HUES48 (cell line): ENCODE measurements around the gene LRRFIP1.
"Not testable (repeated sequence)": the region's sequence is repeated elsewhere in the genome, so short reads cannot be mapped to it uniquely, and the experiment has no call there.

Experiments used
- H3K27ac ChIP-seq: one replicate; pipeline ENCODE4 v1.7.0; 2013; ENCODE audit warnings: low read depth, low read length, inconsistent platforms
- H3K27me3 ChIP-seq: 2 replicates; pipeline ENCODE4 v1.6.1; 2013; ENCODE audit warnings: mild to moderate bottlenecking, low read length; ENCODE audit not compliant: control insufficient read depth, insufficient read depth
- H3K36me3 ChIP-seq: 2 replicates; pipeline ENCODE4 v1.6.1; 2013; ENCODE audit warnings: low read length; ENCODE audit not compliant: control insufficient read depth, insufficient read depth
- H3K4me1 ChIP-seq: 2 replicates; pipeline ENCODE4 v1.6.1; 2013; ENCODE audit warnings: mild to moderate bottlenecking, low read length; ENCODE audit not compliant: control insufficient read depth, insufficient read depth
- H3K4me3 ChIP-seq: 2 replicates; pipeline ENCODE4 v1.5.1; 2013; ENCODE audit warnings: mild to moderate bottlenecking, low read depth, low read length
- H3K9ac ChIP-seq: 2 replicates; pipeline ENCODE4 v1.6.1; 2013; ENCODE audit warnings: mild to moderate bottlenecking, low read depth, low read length, moderate library complexity
- H3K9me3 ChIP-seq: 2 replicates; pipeline ENCODE4 v1.6.1; 2013; ENCODE audit warnings: low read length; ENCODE audit not compliant: control insufficient read depth, insufficient read depth

The LRRFIP1 gene

GRCh38 chr2:237779521-237779920, 152.1 kb downstream of the LRRFIP1 start:
- H3K27me3 ChIP-seq: no peaks in the 10 kb centered on the region
- no peak overlapping the region for H3K27ac ChIP-seq
- no peaks in the 10 kb centered on the region for H3K9me3 ChIP-seq
- no peaks in the 10 kb centered on the region for H3K4me1 ChIP-seq
- peaks cover 24% of the 10 kb centered on the region; the same call in 1 of the 2 replicates for H3K36me3 ChIP-seq
- no peak overlapping the region for H3K4me3 ChIP-seq
- no peak overlapping the region for H3K9ac ChIP-seq

GRCh38 chr2:237782181-237782580, 154.8 kb downstream of the LRRFIP1 start:
- Histone ChIP-seq H3K27ac (no peak overlapping the region), H3K4me1 (no peaks in the 10 kb centered on the region), H3K27me3 (no peaks in the 10 kb centered on the region), H3K9me3 (peaks cover 16% of the 10 kb centered on the region), H3K9ac (no peak overlapping the region), H3K36me3 (peaks cover 15% of the 10 kb centered on the region; the same call in 1 of the 2 replicates), H3K4me3 (no peak overlapping the region)

GRCh38 chr2:237783678-237784077, 156.3 kb downstream of the LRRFIP1 start:
- not testable (repeated sequence) for H3K9ac ChIP-seq, H3K4me3 ChIP-seq, H3K27me3 ChIP-seq, H3K4me1 ChIP-seq, H3K27ac ChIP-seq
- Histone ChIP-seq H3K9me3 (peaks cover 21% of the 10 kb centered on the region), H3K36me3 (peaks cover 15% of the 10 kb centered on the region; the same call in 1 of the 2 replicates)

GRCh38 chr2:237786936-237787335, 159.5 kb downstream of the LRRFIP1 start:
- H3K9me3 ChIP-seq: peaks cover 21% of the 10 kb centered on the region
- no peak overlapping the region for H3K9ac ChIP-seq
- no peak overlapping the region for H3K4me3 ChIP-seq
- H3K36me3 ChIP-seq: no peaks in the 10 kb centered on the region; the same call in 1 of the 2 replicates
- no peaks in the 10 kb centered on the region for H3K27me3 ChIP-seq
- no peak overlapping the region for H3K27ac ChIP-seq
- H3K4me1 ChIP-seq: no peaks in the 10 kb centered on the region

- Histone ChIP-seq H3K4me3 (no peak overlapping the region), H3K27ac (no peak overlapping the region), H3K27me3 (no peaks in the 10 kb centered on the region), H3K36me3 (no peaks in the 10 kb centered on the region), H3K9ac (no peak overlapping the region), H3K9me3 (peaks cover 16% of the 10 kb centered on the region), H3K4me1 (no peaks in the 10 kb centered on the region)
Observed at GRCh38 chr2:237790353-237790752, 163.0 kb downstream of the LRRFIP1 start.

GRCh38 chr2:237791977-237792727, 164.8 kb downstream of the LRRFIP1 start:
- Histone ChIP-seq H3K9me3 (peaks cover 5% of the 10 kb centered on the region), H3K4me1 (no peaks in the 10 kb centered on the region), H3K27me3 (no peaks in the 10 kb centered on the region), H3K4me3 (no peak overlapping the region), H3K36me3 (no peaks in the 10 kb centered on the region), H3K9ac (no peak overlapping the region), H3K27ac (no peak overlapping the region)

GRCh38 chr2:237797253-237797652, 169.9 kb downstream of the LRRFIP1 start:
- Histone ChIP-seq H3K4me1 (no peaks in the 10 kb centered on the region), H3K9me3 (no peaks in the 10 kb centered on the region), H3K9ac (no peak overlapping the region), H3K27me3 (no peaks in the 10 kb centered on the region), H3K36me3 (no peaks in the 10 kb centered on the region), H3K27ac (no peak overlapping the region), H3K4me3 (no peak overlapping the region)

GRCh38 chr2:237798236-237799059, 171.1 kb downstream of the LRRFIP1 start, which contains the start of gene RBM44:
Gene RBM44, plus strand, starts transcription at chr2:237798779. Its CDS starts 14,831 bp downstream, at chr2:237813610.
- Histone ChIP-seq H3K4me3 (no peak within 1 kb of the TSS), H3K27ac (no peak within 1 kb of the TSS), H3K36me3 (no peaks in the 10 kb centered on the region), H3K4me1 (no peaks in the 10 kb centered on the region), H3K9me3 (no peaks in the 10 kb centered on the region), H3K9ac (no peak within 1 kb of the TSS), H3K27me3 (no peaks in the 10 kb centered on the region)

- H3K36me3 ChIP-seq: no peaks in the 10 kb centered on the region
- H3K27me3 ChIP-seq: no peaks in the 10 kb centered on the region
- H3K27ac ChIP-seq: no peak overlapping the region
- H3K4me3 ChIP-seq: no peak overlapping the region
- H3K9ac ChIP-seq: no peak overlapping the region
- H3K9me3 ChIP-seq: no peaks in the 10 kb centered on the region
- no peaks in the 10 kb centered on the region for H3K4me1 ChIP-seq
Observed at GRCh38 chr2:237799060-237799428, 171.7 kb downstream of the LRRFIP1 start.

GRCh38 chr2:237801466-237801865, 174.1 kb downstream of the LRRFIP1 start:
- Histone ChIP-seq H3K4me3 (no peak overlapping the region), H3K27ac (no peak overlapping the region), H3K36me3 (no peaks in the 10 kb centered on the region), H3K9ac (no peak overlapping the region), H3K9me3 (no peaks in the 10 kb centered on the region), H3K27me3 (no peaks in the 10 kb centered on the region), H3K4me1 (no peaks in the 10 kb centered on the region)

GRCh38 chr2:237806334-237806733, 178.9 kb downstream of the LRRFIP1 start:
- no peaks in the 10 kb centered on the region for H3K27me3 ChIP-seq
- H3K27ac ChIP-seq: no peak overlapping the region
- H3K36me3 ChIP-seq: no peaks in the 10 kb centered on the region
- H3K9me3 ChIP-seq: no peaks in the 10 kb centered on the region
- no peak overlapping the region for H3K9ac ChIP-seq
- no peak overlapping the region for H3K4me3 ChIP-seq
- H3K4me1 ChIP-seq: no peaks in the 10 kb centered on the region
